Common myeloid progenitor, CD34-positive (primary cell): ENCODE measurements around the gene IL17RC.

Source experiments
- CTCF ChIA-PET: fragments of 350-600 bp; sonication (Branson Sonifier 250); formaldehyde crosslinking; loops from one replicate; lab custom pipeline; 2021; ENCODE audit warnings: antibody characterized with exemption; lab: Charles Lee
- POLR2A ChIA-PET: fragments of 350-600 bp; sonication (Branson Sonifier 250); formaldehyde crosslinking; loops from one replicate; lab custom pipeline; 2021; ENCODE audit warnings: antibody characterized with exemption; lab: Charles Lee
- DNase-seq, 3 donors: peaks; one replicate each; pipeline versions ENCODE4 v3.0.0 to v3.0.0-alpha.2; 2013
- H3K27ac ChIP-seq, 2 experiments: 1 replicate in 1 of 2; 2 replicates in 1 of 2; pipeline ENCODE4 v1.7.0; 2013; ENCODE audit warnings: inconsistent platforms in 2 of 2, low read length in 2 of 2, mild to moderate bottlenecking in 2 of 2, low read depth in 1 of 2, moderate library complexity in 1 of 2; ENCODE audit not compliant: severe bottlenecking in 2 of 2, insufficient read depth in 1 of 2, poor library complexity in 1 of 2
- H3K27me3 ChIP-seq, 5 experiments: replicated peaks in 2 of 5; 1 replicate in 3 of 5; 2 replicates in 2 of 5; pipeline versions ENCODE4 v1.6.1 to v1.7.0; 2013; ENCODE audit warnings: low read length in 4 of 5, mild to moderate bottlenecking in 2 of 5, moderate library complexity in 2 of 5, inconsistent platforms in 1 of 5; ENCODE audit not compliant: insufficient read depth in 5 of 5, control insufficient read depth in 4 of 5
- H3K36me3 ChIP-seq, 4 experiments: 1 replicate in 2 of 4; 2 replicates in 2 of 4; pipeline versions ENCODE4 v1.6.1 to v1.7.0; 2013; ENCODE audit warnings: low read length in 3 of 4, control low read depth in 1 of 4, mild to moderate bottlenecking in 1 of 4; ENCODE audit not compliant: control insufficient read depth in 4 of 4, insufficient read depth in 4 of 4
- H3K4me1 ChIP-seq, 4 experiments: 1 replicate in 3 of 4; 2 replicates in 1 of 4; pipeline versions ENCODE4 v1.6.1 to v1.7.1; 2013; ENCODE audit warnings: low read length in 3 of 4, mild to moderate bottlenecking in 3 of 4, control low read depth in 1 of 4, inconsistent platforms in 1 of 4, moderate library complexity in 1 of 4; ENCODE audit not compliant: control insufficient read depth in 4 of 4, insufficient read depth in 4 of 4; ENCODE audit errors: control extremely low read depth in 1 of 4
- H3K4me3 ChIP-seq, 7 experiments: 1 replicate in 4 of 7; 2 replicates in 3 of 7; pipeline versions ENCODE4 v1.5.1 to v1.7.0; 2013; ENCODE audit warnings: mild to moderate bottlenecking in 7 of 7, low read length in 6 of 7, moderate library complexity in 6 of 7, inconsistent platforms in 2 of 7, low read depth in 2 of 7, control low read depth in 1 of 7; ENCODE audit not compliant: insufficient read depth in 4 of 7, control insufficient read depth in 1 of 7; ENCODE audit errors: extremely low read depth in 1 of 7
- H3K9me3 ChIP-seq, 5 experiments: 1 replicate in 4 of 5; 2 replicates in 1 of 5; pipeline versions ENCODE4 v1.6.1 to v1.7.1; 2013; ENCODE audit warnings: low read length in 4 of 5, mild to moderate bottlenecking in 2 of 5, inconsistent platforms in 1 of 5, low read depth in 1 of 5, moderate library complexity in 1 of 5; ENCODE audit not compliant: control insufficient read depth in 4 of 5, insufficient read depth in 2 of 5; ENCODE audit errors: control extremely low read depth in 1 of 5
- WGBS: methylation state at CpG from one replicate; pipeline ENCODE4 v1.1.5; 2013; ENCODE audit not compliant: insufficient coverage; 5-methylcytosine and 5-hydroxymethylcytosine counted together

The IL17RC gene

GRCh38 chr3:9908286-9908685 lies 8.6 kb upstream of the IL17RC start:
- Histone ChIP-seq H3K4me1 (peaks cover 5 to 26% (median 24%) of the 10 kb centered on the region in 4 experiments), H3K27me3 (no peaks in the 10 kb centered on the region), H3K27ac (no peak overlapping the region), H3K4me3 (no peak overlapping the region), H3K36me3 (peaks cover 0 to 34% (median under 1%) of the 10 kb centered on the region in 4 experiments), H3K9me3 (peaks cover 0 to 4% (median 0%) of the 10 kb centered on the region in 5 experiments)
- WGBS = 100% methylated on average over 1 of the region's 3 CpGs
- ChIA-PET CTCF (interaction anchor here (1.4 to 1.6 kb wide), 2 partner anchors 13 to 19 kb away, joined by 3 to 4 read pairs; no protein-coding TSS in a partner anchor), POLR2A (no interaction called here)
- no peak for DNase-seq

- DNase-seq = peak in 1 of 3 donors; percentile 30
- no peak overlapping the region for H3K27ac ChIP-seq
- no peak overlapping the region for H3K4me3 ChIP-seq
- no peaks in the 10 kb centered on the region for H3K27me3 ChIP-seq
- ChIA-PET CTCF (interaction anchor here (0.9 to 1.6 kb wide), 5 partner anchors 11 to 43 kb away, joined by 3 to 4 read pairs (median 3); partner anchors contain the start of gene CRELD1), POLR2A (no interaction called here)
- WGBS = 93% methylated on average over 7 of the region's 7 CpGs
- peaks cover 2 to 28% (median 25%) of the 10 kb centered on the region in 4 experiments for H3K4me1 ChIP-seq
- peaks cover 0 to 34% (median under 1%) of the 10 kb centered on the region in 4 experiments for H3K36me3 ChIP-seq
- peaks cover 0 to 4% (median 0%) of the 10 kb centered on the region in 5 experiments for H3K9me3 ChIP-seq
Observed at GRCh38 chr3:9909221-9910013, 7.5 kb upstream of the IL17RC start.

DNA sequence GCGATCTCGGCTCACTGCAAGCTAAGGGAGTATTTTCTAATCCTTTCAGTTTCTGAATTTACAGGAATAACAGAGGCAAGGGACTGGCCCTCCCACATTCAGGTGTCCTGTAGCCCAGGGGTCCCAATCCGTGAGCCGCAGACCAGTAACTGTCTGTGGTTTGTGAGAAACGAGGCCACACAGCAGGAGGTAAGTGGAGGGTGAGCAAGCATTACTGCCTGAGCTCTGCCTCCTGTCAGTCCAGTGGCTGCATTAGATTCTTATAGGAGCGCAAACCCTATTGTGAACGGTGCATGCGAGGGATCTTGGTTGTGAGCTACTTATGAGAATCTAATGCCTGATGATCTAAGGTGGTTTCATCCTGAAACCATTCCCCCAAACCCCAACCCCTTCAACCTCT lies 5.0 kb upstream of the IL17RC start:
- H3K4me3 ChIP-seq = peak overlapping the region in 1 of 7 experiments; percentile 34
- no peak overlapping the region for H3K27ac ChIP-seq
- WGBS = 57% methylated on average over 3 of the region's 8 CpGs
- POLR2A ChIA-PET = interaction anchor here (2.2 kb wide), 1 partner anchor 9 kb away, joined by 11 read pairs; the partner anchor contains the start of gene IL17RE
- H3K4me1 ChIP-seq = peaks cover 4 to 49% (median 47%) of the 10 kb centered on the region in 4 experiments
- peaks cover 0 to 4% (median 0%) of the 10 kb centered on the region in 5 experiments for H3K9me3 ChIP-seq
- CTCF ChIA-PET = interaction anchor here (1.0 to 6.2 kb wide), 11 partner anchors 9 to 68 kb away, joined by 3 to 48 read pairs (median 4); partner anchors contain the start of genes CRELD1 and IL17RE
- peaks cover 0 to 27% (median under 1%) of the 10 kb centered on the region in 4 experiments for H3K36me3 ChIP-seq
- peak in 2 of 3 donors; percentile 44 to 48 for DNase-seq
- no peaks in the 10 kb centered on the region for H3K27me3 ChIP-seq

GRCh38 chr3:9912294-9912935 lies 4.5 kb upstream of the IL17RC start:
- H3K36me3 ChIP-seq = peaks cover 0 to 26% (median under 1%) of the 10 kb centered on the region in 4 experiments
- ChIA-PET CTCF (interaction anchor here (0.6 to 6.2 kb wide), 14 partner anchors 10 to 68 kb away, joined by 3 to 48 read pairs (median 4); partner anchors contain the start of genes CIDEC, CRELD1, IL17RE and JAGN1), POLR2A (interaction anchor here (1.4 to 2.2 kb wide), 2 partner anchors 10 to 21 kb away, joined by 6 to 11 read pairs; partner anchors contain the start of genes CRELD1 and IL17RE)
- 22% methylated on average over 5 of the region's 7 CpGs for WGBS
- no peaks in the 10 kb centered on the region for H3K27me3 ChIP-seq
- H3K27ac ChIP-seq = no peak overlapping the region
- H3K4me1 ChIP-seq = peaks cover 4 to 55% (median 51%) of the 10 kb centered on the region in 4 experiments
- DNase-seq = peak; percentile 82 to 95 (median 93)
- H3K4me3 ChIP-seq = peak overlapping the region in 3 of 7 experiments; percentile 5 to 34 (median 22)
- peaks cover 0 to 4% (median 0%) of the 10 kb centered on the region in 5 experiments for H3K9me3 ChIP-seq

DNA sequence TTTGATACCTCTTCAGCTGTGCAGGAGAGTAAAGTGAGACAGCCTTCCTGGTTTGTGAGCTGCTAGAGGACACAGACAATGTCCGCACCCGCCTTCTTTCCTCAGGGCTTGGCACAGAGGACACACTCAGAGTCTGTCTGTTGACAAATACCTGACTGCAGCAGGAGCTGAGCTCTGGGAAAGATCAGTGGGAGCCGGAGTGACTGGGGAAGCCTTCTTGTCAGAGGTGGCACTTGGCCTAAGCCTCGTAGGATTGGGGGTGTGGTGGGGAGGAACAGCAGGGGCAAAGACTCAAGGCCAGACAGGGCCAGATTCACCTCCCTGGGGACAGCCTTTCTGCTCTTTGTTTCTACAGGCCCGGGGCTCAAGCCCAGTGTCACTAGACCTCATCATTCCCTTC lies 3.3 kb upstream of the IL17RC start:
- no peak for DNase-seq
- Histone ChIP-seq H3K36me3 (peaks cover 0 to 16% (median under 1%) of the 10 kb centered on the region in 4 experiments), H3K4me3 (no peak overlapping the region), H3K4me1 (peaks cover 4 to 57% (median 55%) of the 10 kb centered on the region in 4 experiments), H3K27ac (no peak overlapping the region), H3K9me3 (peaks cover 0 to 4% (median 0%) of the 10 kb centered on the region in 5 experiments), H3K27me3 (no peaks in the 10 kb centered on the region)
- CTCF ChIA-PET = interaction anchor here (0.7 to 6.2 kb wide), 9 partner anchors 11 to 67 kb away, joined by 3 to 48 read pairs (median 5); partner anchors contain the start of genes CIDEC, CRELD1, IL17RE and JAGN1
- POLR2A ChIA-PET = interaction anchor here (1.4 kb wide), 1 partner anchor 19 kb away, joined by 6 read pairs; the partner anchor contains the start of gene CRELD1
- 97% methylated on average over 5 of the region's 5 CpGs for WGBS

- CTCF ChIA-PET = interaction anchor here (0.7 to 6.2 kb wide), 12 partner anchors 11 to 65 kb away, joined by 3 to 48 read pairs (median 4); partner anchors contain the start of genes CIDEC, CRELD1, IL17RE and JAGN1
- POLR2A ChIA-PET = no interaction called here
Observed at GRCh38 chr3:9914011-9914410, 2.9 kb upstream of the IL17RC start.

More at GRCh38 chr3:9914011-9914410, 2.9 kb upstream of the IL17RC start:
- peaks cover 0 to 4% (median 0%) of the 10 kb centered on the region in 5 experiments for H3K9me3 ChIP-seq
- H3K4me3 ChIP-seq = no peak overlapping the region
- 80% methylated on average over 1 of the region's 1 CpG for WGBS
- no peak overlapping the region for H3K27ac ChIP-seq
- no peaks in the 10 kb centered on the region for H3K27me3 ChIP-seq
- peaks cover 4 to 57% (median 55%) of the 10 kb centered on the region in 4 experiments for H3K4me1 ChIP-seq
- DNase-seq = no peak
- H3K36me3 ChIP-seq = peaks cover 0 to 12% (median under 1%) of the 10 kb centered on the region in 4 experiments
